Esophagus squamous epithelium (tissue), 4 donors: Measurements from ENCODE around the gene CLPTM1L.

Experiments
- POLR2A ChIP-seq, 4 donors: fragments of 450-650 bp; IDR thresholded peaks; one replicate each; pipeline ENCODE4 v1.6.1; 2017; ENCODE audit warnings: antibody characterized with exemption in 4 of 4, mild to moderate bottlenecking in 4 of 4, moderate library complexity in 3 of 4
- TF ChIP-seq, protein P1 (sequence below), 6 experiments: fragments of 450-650 bp in 4 of 6; fragments of 200-600 bp in 2 of 6; sonication (generic) in 2 of 6; IDR thresholded peaks; one replicate each; pipeline ENCODE4 v1.5.1; 2016 to 2019; ENCODE audit warnings: antibody characterized with exemption in 6 of 6, mild to moderate bottlenecking in 4 of 6, moderate library complexity in 4 of 6

DNA sequence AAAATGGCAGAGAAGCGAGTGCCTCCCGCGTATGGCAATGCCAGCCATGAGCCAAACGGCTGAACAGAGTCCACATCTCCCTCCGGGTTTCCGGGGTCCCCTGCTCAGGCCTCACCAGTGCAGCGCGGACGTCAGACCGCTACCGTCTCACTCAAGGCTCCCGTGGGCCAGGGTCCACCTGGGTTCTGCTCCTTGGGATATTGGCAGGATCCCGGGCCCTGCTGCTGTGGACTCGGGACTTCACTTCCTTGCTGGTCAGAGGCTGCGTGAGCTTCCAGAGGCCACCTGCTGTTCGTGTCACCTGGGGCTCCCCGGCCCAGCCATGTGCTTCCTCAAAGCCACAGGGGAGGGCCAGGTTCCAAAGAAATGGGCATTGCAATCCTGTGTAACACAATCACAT, 38.4 kb upstream of the CLPTM1L start:
- TF ChIP-seq, protein P1, sequence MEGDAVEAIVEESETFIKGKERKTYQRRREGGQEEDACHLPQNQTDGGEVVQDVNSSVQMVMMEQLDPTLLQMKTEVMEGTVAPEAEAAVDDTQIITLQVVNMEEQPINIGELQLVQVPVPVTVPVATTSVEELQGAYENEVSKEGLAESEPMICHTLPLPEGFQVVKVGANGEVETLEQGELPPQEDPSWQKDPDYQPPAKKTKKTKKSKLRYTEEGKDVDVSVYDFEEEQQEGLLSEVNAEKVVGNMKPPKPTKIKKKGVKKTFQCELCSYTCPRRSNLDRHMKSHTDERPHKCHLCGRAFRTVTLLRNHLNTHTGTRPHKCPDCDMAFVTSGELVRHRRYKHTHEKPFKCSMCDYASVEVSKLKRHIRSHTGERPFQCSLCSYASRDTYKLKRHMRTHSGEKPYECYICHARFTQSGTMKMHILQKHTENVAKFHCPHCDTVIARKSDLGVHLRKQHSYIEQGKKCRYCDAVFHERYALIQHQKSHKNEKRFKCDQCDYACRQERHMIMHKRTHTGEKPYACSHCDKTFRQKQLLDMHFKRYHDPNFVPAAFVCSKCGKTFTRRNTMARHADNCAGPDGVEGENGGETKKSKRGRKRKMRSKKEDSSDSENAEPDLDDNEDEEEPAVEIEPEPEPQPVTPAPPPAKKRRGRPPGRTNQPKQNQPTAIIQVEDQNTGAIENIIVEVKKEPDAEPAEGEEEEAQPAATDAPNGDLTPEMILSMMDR (IDR thresholded peaks at IDR 0.05): no peak
- no peak for TF ChIP-seq POLR2A (IDR thresholded peaks at IDR 0.05)
